Thyroid gland (tissue), 4 donors: ENCODE results near the gene TASOR2. TPM values are rescaled to one million over a fixed set of nuclear protein-coding genes. Genes with fewer than 3 reads are reported as not detected.

Experiments used
- DNase-seq, 2 donors: peaks; one replicate each; pipeline ENCODE4 v3.0.0-alpha.2; 2019
- H3K27ac ChIP-seq, 3 donors: fragments of 200-600 bp; sonication (generic); 1 replicate in 2 of 3; 2 replicates in 1 of 3; pipeline ENCODE4 v1.5.1; 2016 to 2019; ENCODE audit warnings: mild to moderate bottlenecking in 1 of 3, moderate library complexity in 1 of 3
- H3K27me3 ChIP-seq: fragments of 200-600 bp; sonication (generic); one replicate; pipeline ENCODE4 v1.5.1; 2019
- H3K36me3 ChIP-seq, 2 donors: fragments of 200-600 bp; sonication (generic); one replicate each; pipeline ENCODE4 v1.5.1; 2016 to 2019
- H3K4me1 ChIP-seq, 2 donors: fragments of 200-600 bp; sonication (generic); one replicate each; pipeline ENCODE4 v1.5.1; 2017 to 2019
- H3K4me3 ChIP-seq, 3 donors: fragments of 200-600 bp; sonication (generic); replicated peaks in 1 of 3; 1 replicate in 2 of 3; 2 replicates in 1 of 3; pipeline ENCODE4 v1.5.1; 2016; ENCODE audit warnings: mild to moderate bottlenecking in 1 of 3
- H3K9me3 ChIP-seq: fragments of 200-600 bp; sonication (generic); one replicate; pipeline ENCODE4 v1.5.1; 2017
- POLR2A ChIP-seq, 2 donors: fragments of 450-650 bp; IDR thresholded peaks; one replicate each; pipeline ENCODE4 v1.6.1; 2017; ENCODE audit warnings: antibody characterized with exemption in 2 of 2, mild to moderate bottlenecking in 2 of 2, moderate library complexity in 1 of 2
- WGBS, 2 donors: methylation state at CpG; one replicate each; pipeline ENCODE4 v1.1.5; 2017; 5-methylcytosine and 5-hydroxymethylcytosine counted together
- intact Hi-C: fragments of 100-400 bp; cut with DNase I; formaldehyde crosslinking; loops from one replicate; pipeline ENCODE4 v1.15.1; 2023
- total RNA-seq, 4 donors: library from RNA; depleted of rRNA; stranded (reverse); fragments of >200 nt; gene quantifications; one replicate each; pipeline ENCODE4 v1.2.3, GENCODE V29; 2016
- TF ChIP-seq, protein P1 (sequence below), 6 experiments: fragments of 200-600 bp in 3 of 6; fragments of 450-650 bp in 3 of 6; sonication (generic) in 3 of 6; IDR thresholded peaks; one replicate each; pipeline ENCODE4 v1.5.1; 2016 to 2019; ENCODE audit warnings: antibody characterized with exemption in 6 of 6, mild to moderate bottlenecking in 2 of 6, inconsistent platforms in 1 of 6, moderate library complexity in 1 of 6

Gene TASOR2
- total RNA-seq, 4 donors from 2014 or later: 73.2 to 132 (median 96.3) TPM

DNA sequence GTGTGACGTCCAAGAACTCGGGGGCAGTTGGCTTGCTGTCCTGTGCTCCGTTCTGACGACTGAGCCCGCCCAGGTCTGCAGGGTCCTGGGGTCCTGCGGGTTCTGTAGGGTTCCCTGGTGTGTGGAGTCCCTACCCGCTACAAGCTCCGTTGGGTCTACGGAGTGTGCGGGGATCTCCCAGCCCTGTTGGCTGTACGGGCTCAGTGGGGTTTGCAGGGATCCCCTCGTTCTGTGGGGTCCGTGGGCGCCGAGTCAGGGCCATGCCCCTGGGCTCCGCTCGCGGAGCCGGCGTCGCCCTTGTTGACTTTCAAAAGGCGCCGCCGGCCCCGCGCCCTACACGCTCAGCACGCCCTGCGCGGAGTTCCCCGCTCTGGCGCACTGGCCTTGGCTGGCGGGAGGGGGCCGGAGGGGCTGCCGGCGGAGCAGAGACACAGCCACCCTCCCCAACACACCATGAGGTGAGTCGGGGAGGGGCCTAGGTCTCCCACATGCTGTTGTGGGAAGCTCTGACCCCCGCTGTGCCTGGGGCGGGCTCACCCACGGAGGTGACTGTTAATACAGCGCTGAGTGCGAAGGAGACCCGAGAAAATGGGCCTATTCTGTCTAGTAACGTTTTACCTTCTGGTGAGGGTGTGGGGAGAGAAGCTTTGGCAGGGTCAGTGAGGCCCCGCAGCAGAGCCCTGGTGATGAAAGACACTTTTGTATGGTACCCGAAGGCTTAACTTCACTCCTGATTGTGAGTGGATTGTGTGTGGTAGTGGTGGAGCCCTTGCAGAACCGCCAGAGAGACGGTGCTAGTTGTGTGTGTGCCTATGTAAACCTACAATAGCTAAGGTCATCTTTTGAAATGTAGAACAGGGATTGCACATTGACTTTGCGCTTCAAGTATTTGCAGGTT lies 8.1 kb downstream of the TASOR2 start:
- intact Hi-C loops: no loop called here
- Histone ChIP-seq H3K4me1 (peaks cover 23 to 24% of the 10 kb centered on the region in 2 donors), H3K4me3 (peak overlapping the region; percentile 0 to 64 (median 59)), H3K27me3 (no peaks in the 10 kb centered on the region), H3K27ac (peak overlapping the region; percentile 77 to 79 (median 77)), H3K36me3 (no peaks in the 10 kb centered on the region), H3K9me3 (no peaks in the 10 kb centered on the region)
- TF ChIP-seq, protein P1, sequence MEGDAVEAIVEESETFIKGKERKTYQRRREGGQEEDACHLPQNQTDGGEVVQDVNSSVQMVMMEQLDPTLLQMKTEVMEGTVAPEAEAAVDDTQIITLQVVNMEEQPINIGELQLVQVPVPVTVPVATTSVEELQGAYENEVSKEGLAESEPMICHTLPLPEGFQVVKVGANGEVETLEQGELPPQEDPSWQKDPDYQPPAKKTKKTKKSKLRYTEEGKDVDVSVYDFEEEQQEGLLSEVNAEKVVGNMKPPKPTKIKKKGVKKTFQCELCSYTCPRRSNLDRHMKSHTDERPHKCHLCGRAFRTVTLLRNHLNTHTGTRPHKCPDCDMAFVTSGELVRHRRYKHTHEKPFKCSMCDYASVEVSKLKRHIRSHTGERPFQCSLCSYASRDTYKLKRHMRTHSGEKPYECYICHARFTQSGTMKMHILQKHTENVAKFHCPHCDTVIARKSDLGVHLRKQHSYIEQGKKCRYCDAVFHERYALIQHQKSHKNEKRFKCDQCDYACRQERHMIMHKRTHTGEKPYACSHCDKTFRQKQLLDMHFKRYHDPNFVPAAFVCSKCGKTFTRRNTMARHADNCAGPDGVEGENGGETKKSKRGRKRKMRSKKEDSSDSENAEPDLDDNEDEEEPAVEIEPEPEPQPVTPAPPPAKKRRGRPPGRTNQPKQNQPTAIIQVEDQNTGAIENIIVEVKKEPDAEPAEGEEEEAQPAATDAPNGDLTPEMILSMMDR (IDR thresholded peaks at IDR 0.05): no peak
- peak in 1 of 2 donors; percentile 48 for TF ChIP-seq POLR2A (IDR thresholded peaks at IDR 0.05)
- DNase-seq: peak; percentile 71 to 77
- WGBS, 2 donors: 5 to 19% methylated on average over 12 to 41 of the region's 49 CpGs

DNA sequence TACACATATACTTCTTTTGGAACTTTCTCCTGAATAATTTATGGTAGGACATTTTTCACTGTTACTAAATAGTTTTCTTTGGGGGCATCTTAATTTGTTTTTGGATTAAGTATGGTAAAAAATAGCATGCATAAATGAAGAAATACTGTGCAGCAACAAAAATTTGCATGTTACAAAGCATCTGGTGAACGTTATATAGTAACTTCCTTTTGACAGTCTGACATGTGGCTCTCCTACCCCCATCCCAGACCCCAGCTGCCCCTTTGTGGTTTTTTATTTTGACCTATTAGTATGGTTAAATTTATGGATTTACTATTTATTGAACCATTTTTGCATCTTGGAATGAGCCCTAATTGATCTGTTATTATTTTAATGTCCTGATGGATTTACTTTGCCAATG lies 9.9 kb downstream of the TASOR2 start:
- no peak overlapping the region for H3K4me3 ChIP-seq
- no peaks in the 10 kb centered on the region for H3K9me3 ChIP-seq
- no peak for DNase-seq
- no peaks in the 10 kb centered on the region for H3K27me3 ChIP-seq
- TF ChIP-seq POLR2A (IDR thresholded peaks at IDR 0.05): no peak
- TF ChIP-seq, protein P1 (IDR thresholded peaks at IDR 0.05): no peak
- H3K4me1 ChIP-seq: peaks cover 23 to 24% of the 10 kb centered on the region in 2 donors
- intact Hi-C loops: no loop called here
- 75 to 92% methylated on average over 1 of the region's 1 CpG for WGBS, 2 donors
- no peaks in the 10 kb centered on the region for H3K36me3 ChIP-seq
- H3K27ac ChIP-seq: no peak overlapping the region

DNA sequence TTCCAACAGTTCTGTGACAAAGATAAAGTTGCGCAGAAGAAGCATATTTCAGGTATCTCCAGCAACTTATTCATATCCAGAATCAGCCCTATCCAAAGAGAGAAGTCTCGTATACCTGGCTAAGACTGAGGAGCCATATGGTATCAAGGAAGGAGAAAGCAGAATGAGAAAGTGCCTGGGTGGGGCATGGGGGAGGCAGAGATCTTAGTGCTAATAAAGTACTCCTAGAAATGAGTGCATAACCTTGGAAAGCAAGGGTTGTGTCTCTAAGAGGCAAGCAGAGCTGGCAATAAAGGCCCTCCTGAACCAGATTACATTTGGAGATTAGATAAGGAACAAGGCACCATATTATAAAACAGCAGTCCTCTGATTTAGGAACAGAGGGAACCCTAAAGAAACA lies 12.7 kb downstream of the TASOR2 start:
- 97 to 99% methylated on average over 2 of the region's 2 CpGs for WGBS, 2 donors
- H3K4me1 ChIP-seq: peaks cover 15 to 18% of the 10 kb centered on the region in 2 donors
- TF ChIP-seq, protein P1 (IDR thresholded peaks at IDR 0.05): no peak
- no peak for TF ChIP-seq POLR2A (IDR thresholded peaks at IDR 0.05)
- intact Hi-C loops: no loop called here
- no peak overlapping the region for H3K4me3 ChIP-seq
- H3K9me3 ChIP-seq: no peaks in the 10 kb centered on the region
- H3K36me3 ChIP-seq: no peaks in the 10 kb centered on the region
- H3K27ac ChIP-seq: no peak overlapping the region
- no peak for DNase-seq
- H3K27me3 ChIP-seq: no peaks in the 10 kb centered on the region

DNA sequence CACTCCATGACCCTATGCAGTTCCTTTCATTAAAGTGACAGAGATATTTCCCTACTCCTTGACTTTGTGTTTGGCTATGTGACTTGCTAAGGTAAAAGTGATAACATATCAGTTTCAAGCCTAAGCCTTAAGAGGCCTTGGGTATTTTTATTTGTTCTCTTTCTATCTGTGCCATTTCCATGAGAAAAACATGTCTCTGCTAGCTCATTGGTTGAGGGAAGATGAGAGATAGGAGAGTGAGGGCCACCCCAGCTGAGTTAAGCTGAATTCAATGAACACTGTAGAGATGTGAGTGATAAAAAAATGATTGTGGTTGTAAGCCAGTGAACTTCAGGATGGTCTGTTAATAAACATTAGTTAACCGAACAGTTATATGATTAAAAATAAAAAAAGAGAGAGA lies 13.4 kb downstream of the TASOR2 start:
- Histone ChIP-seq H3K4me3 (no peak overlapping the region), H3K27ac (no peak overlapping the region), H3K9me3 (no peaks in the 10 kb centered on the region), H3K4me1 (peaks cover 14 to 15% of the 10 kb centered on the region in 2 donors), H3K36me3 (no peaks in the 10 kb centered on the region), H3K27me3 (no peaks in the 10 kb centered on the region)
- 95 to 98% methylated on average over 1 of the region's 1 CpG for WGBS, 2 donors
- no peak for DNase-seq
- TF ChIP-seq, protein P1 (IDR thresholded peaks at IDR 0.05): no peak
- no peak for TF ChIP-seq POLR2A (IDR thresholded peaks at IDR 0.05)
- intact Hi-C loops: no loop called here

DNA sequence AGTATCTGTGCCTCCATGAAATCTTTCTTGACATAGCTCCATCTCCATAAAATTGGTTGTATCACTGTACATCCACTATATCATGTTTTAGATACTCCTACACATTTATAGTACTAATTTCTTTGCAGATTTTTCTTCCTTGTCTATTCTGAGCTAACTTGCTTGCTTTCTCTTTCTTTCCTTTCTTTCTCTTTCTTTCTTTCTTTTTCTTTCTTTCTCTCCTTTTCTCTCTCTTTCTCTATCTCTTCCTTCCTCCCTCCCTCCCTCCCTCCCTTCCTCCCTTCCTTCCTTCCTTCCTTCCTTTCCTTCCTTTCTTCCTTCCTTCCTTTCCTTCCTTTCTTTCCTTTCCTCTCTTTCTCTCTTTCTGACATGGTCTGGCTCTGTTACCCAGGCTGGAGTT lies 23.7 kb downstream of the TASOR2 start:
- Histone ChIP-seq H3K9me3 (no peaks in the 10 kb centered on the region), H3K4me1 (peaks cover 23 to 32% of the 10 kb centered on the region in 2 donors), H3K27ac (peak overlapping the region in 1 of 3 donors; percentile 58), H3K4me3 (no peak overlapping the region), H3K36me3 (no peaks in the 10 kb centered on the region), H3K27me3 (no peaks in the 10 kb centered on the region)
- TF ChIP-seq, protein P1 (IDR thresholded peaks at IDR 0.05): no peak
- TF ChIP-seq POLR2A (IDR thresholded peaks at IDR 0.05): no peak
- intact Hi-C loops: no loop called here
- no peak for DNase-seq
